HG02798 (cell line): ENCODE measurements around the gene MAP1LC3B.
A peak's percentile ranks its signal among the peaks of the same experiment; 100 is the strongest.

Experiments used
- ATAC-seq: cut with Tn5 transposase; IDR thresholded peaks from one replicate; pipeline ENCODE4 v1.9.1; 2021; ENCODE audit warnings: mild to moderate bottlenecking; ENCODE audit not compliant: unreplicated experiment, poor library complexity

MAP1LC3B gene

DNA sequence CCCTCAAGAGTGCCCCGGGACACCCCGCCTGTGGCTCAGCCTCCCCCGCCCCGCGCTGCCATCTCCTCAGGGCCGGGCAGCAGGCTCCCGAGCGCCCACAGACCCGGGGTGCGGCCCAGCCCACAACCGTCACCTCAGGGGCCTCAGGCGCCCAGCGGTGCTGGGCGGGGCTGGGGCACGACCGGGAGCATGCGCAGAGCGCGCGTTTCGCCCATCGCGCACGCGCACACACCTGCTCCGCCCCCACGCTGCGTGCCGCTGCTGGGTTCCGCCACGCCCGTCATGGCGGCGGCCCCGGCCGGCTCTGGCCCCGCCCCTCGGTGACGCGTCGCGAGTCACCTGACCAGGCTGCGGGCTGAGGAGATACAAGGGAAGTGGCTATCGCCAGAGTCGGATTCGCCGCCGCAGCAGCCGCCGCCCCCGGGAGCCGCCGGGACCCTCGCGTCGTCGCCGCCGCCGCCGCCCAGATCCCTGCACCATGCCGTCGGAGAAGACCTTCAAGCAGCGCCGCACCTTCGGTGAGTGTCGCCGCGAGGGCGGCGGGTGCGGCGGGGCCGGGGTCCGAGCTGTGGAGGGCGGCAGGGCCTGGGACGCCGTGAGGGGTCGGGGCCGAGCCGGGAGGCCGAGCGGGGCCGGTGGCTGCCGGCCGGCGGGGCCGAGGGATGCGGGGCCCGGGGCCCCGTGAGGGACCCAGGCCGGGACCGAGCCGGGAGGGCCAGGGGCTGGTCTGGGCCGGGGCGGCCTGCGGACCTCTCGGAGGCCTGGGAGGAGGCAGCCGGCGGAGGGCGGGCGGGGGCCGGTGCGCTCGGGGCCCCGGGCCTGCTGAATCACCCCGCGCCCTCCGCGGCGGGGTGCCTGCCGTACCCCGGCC is at the start of gene MAP1LC3B:
TSS of gene MAP1LC3B (plus strand) at position 387 of the 871 bp plus-strand sequence. CDS start at position 479, 92 bp downstream.
- ATAC-seq: peak; percentile 80

DNA sequence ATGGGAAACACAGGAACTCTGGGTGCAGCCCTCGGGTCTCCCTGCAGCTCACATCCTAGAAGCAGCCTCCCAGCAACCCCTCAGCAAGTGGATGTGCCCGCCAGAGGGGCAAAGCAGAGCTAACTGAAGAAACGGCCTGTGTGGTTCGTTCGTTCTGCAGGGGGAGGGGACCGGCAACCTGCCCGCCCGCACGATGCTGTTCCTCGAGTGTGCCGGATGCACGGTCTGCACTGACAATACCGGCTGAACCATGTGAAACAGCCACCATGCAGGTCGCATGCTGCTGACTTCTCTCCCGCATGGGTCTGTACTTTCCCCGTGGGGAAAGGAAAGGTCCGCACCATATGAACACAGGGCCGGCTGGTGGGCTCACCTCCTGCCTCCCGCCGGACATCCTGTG is 49.6 kb upstream of the MAP1LC3B start:
- ATAC-seq: no peak

DNA sequence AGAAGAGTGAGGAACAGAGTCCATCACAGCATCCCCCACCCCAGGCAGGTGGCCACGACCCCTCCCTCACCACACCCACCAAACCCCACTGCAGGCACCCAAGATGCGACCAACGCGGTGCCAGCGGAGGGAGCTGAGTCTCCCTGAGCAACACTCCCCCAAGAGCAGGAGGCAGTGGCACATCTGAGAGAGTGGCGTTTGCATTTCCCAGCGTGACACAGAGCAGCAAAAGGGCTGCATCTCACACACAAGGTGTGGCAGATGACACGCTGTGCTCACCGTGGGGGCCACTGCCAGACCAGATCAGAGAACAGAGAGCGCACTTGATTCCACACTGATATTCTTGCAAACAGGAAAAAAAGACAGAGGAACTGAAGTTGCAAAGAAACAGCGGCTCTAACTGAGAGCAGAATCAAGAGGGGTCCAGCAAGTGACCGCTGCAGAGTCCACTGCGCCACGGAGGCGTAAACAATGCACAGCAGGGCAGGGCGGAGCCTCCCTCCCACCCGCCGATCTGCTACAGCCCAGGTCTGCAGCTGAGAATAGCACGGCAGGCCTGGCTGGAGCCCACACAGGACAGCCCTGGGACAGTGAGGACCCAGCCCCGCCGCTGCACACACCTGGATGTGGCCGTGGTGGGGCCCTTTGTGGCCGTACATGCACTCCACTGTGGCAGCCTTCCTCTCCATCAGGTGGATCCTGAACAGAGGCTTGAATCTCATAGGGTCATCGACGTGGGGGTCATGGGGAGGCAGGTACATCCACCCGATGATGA is 49.0 kb upstream of the MAP1LC3B start:
- ATAC-seq: no peak

DNA sequence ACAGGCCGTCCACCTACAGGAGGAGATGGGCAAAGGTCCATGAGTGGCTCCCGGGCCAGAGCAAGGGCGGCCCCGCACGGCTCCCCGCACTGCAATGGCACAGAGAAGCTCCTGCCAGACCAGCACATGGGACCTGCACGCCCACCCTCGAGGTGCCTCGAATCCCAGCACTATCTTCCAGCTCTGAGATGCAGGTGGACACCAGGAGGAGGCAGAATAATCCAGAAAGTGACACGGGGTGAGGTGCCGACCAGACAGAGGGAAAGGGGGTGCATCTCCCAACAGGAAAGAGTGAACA is 48.4 kb upstream of the MAP1LC3B start:
- ATAC-seq: no peak

DNA sequence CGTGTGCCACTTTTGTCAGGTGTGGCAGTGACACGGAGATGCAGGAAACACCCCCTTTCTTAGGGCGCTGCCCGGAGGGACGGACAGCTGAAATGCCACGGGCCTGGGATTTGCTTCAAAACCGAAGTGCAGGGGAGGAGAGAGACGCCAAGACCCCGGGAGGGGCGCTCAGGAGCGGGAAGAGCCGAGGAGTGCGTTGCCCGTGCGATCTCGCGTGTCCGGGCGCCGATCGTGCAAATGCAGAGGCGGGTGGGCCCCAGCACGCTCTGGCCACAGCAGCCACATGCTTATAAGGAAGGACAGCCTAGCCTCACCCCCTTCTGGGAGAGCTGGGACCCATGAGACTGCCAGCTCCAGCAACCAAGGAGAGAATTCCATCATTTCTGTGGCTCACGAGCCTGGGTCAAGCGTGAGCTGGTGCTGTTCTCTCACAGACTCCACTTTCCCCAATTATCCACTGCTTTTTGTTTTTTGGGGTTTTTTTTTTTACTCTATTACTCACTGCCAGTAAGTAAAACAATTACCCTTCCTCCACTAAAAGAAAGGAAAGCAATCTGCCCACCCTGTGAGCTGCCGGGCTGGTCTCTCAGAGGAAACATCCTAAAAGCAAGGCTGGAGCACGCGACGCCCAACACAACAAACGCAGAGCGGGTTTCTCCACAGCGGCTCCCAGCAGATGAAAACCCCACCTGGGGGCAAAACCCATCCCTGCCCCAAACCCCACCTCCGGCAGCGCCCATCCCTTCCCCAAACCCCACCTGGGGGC is 47.8 kb upstream of the MAP1LC3B start:
- ATAC-seq: no peak

DNA sequence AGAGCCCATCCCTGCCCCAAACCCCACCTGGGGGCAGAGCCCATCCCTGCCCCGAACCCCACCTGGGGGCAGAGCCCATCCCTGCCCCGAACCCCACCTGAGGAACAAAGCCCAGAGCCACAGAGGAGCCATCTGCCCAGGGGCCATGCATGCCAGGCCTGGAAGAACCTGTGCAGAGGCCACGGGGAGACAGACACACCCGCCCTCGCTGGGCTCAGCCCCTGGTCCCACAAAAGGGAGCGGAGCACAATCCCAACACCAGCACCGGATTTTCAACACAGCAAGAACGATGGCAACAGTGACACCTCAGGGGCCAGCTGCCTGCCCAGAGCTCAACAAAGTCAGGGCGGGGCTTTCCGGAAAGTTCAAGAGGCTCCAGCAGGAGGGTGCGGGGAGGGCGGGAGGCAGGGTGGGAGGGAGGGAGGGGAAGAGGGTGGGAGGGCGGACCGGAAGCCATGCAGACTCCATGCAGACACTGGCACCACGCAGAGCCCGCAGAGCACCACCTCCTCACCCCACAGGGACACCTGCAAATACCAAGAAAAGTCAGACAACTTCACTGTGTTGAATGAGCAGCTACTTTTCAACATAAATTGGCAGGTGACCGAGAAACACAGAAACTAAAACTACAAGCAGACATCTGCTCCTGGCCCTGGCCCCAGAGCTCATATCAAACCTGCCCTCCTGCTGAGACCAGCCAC is 47.1 kb upstream of the MAP1LC3B start:
- no peak for ATAC-seq

DNA sequence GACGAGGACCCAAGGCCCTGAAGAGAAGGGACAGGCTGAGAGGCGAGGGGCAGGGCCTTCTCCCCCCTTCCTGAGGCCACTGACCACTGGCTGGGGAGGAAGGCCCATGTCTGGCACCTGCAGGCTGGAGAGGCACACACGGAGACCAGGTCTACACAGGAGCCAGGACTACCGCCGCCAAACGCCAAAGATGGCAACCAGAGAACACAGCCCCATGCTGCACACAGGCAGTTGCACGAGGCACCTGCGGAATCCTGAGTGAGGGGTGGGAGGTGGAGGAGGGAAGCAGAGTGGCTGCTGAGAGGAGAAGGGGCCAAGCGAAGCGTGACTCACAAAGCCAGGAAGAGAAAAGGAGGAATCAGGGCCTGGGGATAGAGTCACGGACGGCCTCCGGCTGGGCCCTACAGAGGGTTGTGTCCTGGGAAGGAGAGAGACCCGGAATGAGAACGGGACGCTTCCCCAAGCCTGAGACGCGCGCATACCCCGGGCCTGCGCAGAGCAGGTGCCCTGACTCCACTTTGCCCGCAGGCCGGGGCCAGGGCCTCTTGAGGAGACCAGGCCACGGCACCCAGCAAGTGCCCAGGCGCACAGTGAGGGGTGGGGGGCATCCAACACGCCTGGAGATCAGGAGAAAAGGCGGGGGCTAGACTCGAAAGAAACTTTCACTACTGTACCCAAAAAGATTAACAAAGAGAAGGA is 46.3 kb upstream of the MAP1LC3B start:
- ATAC-seq: no peak

DNA sequence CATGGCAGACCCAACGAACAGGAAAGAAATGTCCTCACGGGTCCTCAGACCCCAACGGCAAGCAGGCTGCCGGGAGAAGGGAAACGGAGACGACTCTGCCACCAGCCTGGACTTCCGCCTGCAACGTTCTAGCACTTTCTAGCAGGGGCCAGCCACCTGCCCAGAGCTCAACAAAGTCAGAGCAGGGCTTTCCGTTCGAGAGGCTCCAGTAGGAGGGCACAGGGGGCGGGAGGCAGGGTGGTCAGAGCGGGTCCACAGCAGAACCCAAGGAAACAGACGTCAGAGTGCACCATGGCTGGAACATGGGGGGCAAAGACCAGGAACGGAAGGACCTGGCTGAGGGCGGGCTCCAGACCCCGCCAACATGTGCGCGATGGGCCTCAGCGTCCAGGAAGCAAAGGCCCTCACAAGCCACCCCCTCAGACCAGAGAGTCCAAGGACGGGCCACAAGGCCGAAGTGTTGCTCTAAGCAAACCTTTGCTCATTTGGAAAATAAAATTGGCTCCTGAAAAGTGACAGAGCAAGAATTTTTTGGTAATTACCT is 45.5 kb upstream of the MAP1LC3B start:
- ATAC-seq: no peak

DNA sequence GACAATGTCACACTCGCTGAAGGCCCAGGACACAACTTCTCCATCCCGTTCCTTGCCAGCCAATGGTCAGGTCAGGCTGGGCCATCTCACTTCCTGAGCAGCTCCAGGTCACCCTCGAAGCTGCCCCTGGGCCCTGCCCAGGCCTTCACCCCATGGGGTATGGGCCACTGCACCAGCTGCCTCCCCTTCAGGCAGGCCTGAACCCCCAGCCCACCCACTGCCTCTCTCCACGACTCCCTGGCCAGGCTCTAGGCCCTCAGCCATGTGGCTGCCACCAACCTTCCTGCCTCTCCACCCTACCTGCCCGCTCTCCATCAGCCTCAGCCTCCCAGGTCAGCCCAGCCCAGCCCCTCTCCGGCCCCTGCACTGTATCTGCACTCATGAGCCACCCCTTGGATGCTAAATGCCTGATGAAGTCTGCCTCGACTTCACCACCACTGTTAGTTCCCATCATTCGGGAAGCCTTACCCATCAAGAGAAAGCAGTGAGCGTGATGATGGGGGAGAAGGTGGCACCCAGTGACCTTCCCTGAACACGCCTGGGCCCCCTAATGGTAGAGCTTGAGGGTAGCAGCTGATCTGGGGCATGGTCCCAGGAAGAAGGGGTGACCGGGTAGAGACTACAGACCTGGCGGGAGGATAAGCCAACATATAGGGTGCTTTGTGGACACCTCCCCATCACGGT is 44.1 kb upstream of the MAP1LC3B start:
- ATAC-seq: no peak

DNA sequence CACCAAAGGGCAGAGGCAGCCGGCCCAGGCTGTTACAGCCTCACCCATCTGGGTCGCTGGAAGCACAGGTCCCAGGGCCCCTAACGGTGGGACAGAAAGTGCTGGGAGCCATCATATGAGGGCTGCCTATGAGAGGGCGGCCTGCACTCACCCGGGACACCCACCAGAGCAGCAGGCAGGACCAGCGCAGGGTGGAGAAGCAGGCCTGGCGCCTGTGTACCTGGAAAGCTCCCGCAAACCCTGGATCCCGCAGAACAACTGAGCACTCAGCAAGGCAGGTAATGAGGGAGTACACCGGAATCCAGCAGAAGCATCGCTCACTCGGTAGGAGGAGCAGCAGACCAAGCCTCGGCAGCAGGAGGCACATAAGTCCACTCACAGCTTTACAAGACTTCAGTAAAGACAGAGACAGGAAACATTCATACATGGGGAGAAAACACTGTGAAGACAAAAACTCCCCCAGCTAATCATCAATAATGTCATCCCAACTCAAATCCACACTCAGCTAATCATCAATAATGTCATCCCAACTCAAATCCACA is 43.4 kb upstream of the MAP1LC3B start:
- no peak for ATAC-seq

DNA sequence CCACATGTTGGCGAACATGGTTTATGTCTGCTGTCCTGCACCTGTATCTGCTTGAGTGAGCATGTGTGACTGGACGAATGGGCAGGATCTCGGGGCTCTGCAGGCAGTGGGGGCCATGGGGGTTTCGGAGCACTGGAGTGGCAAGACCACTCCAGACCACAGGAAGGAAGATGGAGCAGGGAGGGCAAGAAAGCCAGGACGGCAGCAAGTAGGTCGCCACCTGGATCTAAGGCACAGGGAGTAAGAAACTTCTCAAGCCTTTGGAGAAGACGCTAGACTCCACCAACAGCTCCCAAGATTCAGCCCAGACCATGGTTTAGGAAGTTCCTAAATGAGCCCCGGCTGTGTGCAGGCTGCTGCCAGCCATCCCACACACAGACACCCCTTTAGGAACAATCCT is 42.1 kb upstream of the MAP1LC3B start:
- ATAC-seq: no peak

DNA sequence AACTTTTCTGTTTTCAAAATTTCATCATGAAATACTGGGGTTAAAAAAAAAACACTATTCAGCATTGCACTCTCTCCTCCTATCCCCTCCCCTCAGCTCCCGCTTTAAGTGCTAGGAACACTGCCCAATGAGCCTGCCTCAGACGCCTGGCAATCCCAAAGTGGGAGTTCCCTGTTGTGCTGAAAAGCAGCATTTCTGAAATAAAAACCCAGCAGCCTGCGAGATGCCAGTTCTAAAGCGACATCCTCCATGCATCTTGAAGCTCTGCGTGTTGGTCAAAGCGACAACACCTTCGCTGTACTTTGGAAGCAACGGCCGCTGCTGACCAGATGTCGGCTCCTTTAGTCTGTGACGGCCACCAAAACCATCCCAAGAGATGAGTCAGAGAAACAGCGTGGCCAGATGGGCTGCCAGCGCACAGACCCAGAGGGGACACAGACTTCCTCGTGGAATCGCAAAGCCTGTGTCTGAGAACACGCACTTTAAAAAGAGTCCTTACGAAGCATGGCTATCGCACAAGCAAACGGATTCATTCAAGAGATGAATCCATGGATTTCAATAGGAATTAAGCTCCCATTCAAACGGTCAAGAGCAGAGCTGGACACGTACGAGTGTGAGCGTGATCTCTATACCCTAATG is 41.3 kb upstream of the MAP1LC3B start:
- no peak for ATAC-seq

DNA sequence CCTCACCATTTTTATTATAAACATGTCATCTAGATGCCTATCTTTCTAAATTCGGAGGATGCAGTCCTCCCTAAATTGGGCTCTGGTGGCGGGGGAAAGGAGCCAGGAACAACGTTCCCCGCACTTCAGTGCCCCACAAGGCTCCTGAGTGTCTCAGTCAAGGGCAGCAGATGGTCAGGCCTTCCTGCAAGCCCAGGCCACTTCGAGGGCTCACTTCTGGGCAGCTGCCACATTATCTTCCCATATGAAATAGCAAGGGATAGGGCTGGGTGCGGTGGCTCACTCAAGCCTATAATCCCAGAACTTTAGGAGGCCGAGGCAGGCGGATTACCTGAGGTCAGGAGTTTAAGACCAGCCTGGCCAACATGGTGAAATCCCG is 40.8 kb upstream of the MAP1LC3B start:
- ATAC-seq: no peak

DNA sequence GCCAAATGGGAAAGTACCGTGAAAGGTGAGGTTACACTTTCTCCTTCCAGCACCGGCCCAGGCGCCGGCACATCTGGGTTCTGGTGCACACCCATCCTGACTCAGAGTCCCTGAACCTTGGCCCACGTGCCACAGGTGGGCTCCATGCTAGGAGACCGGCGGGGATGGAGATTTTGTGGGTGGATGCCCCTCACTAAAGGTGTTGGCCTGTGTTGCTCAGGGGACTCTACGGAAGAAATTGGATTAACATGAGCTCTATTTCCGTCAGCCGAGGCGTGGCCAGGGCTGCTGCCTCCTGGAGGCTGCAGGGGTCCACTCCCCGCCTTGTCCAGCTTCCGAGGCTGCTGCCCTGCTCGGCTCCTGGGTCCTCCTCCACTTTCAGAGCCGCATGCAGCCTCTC is 39.3 kb upstream of the MAP1LC3B start:
- ATAC-seq: no peak

DNA sequence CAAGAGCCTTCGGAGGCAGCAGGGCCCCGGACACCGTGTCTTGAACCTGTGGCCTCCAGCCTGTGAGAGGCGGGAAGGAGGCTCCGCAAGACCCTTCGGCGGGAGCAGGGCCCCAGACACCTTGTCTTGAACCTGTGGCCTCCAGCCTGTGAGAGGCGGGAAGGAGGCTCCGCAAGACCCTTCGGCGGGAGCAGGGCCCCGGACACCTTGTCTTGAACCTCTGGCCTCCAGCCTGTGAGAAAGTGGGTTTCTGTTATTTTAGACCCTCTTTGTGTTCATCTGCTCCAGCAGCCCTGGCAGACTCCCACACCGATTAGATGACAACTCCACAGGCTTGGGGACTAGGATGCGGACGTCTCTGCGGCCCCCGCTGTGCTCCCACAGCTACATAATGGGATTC is 38.5 kb upstream of the MAP1LC3B start:
- ATAC-seq: no peak

DNA sequence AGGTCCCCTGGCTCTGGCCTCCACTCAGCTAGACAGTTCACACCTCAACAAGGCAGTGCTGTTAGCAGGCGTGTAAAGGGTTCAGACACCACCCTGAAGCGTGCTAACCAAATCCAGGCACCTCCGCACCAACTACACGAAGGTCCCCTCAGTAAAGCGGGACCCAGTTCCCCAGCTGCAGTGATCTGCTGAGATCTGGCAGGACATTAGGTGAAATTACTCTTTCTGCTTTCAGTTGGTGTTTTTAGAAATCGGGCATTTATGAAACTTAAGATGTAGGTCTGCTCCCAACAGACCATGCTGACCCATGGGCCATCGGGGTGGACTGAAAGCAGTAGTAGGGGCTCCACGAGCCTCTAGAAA is 35.7 kb upstream of the MAP1LC3B start:
- no peak for ATAC-seq

DNA sequence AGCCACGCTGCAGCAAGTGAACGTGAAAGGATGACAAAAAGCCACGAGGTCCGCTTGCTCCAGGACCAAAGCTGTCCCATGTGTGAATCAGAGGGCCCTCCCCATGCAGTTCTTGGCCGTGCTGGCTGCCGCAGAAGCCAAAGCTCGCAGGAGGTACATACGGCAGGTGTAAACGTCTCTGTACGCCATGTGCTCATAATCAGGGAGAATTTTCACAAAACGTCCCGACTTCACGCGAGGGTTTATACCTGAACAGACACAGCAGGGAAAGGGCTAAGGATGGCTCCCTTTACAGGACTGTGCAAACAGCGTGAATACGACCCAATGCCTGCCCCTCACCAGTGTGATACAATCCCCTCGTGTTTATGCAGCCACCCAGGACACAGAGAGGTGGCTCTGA is 33.9 kb upstream of the MAP1LC3B start:
- no peak for ATAC-seq

DNA sequence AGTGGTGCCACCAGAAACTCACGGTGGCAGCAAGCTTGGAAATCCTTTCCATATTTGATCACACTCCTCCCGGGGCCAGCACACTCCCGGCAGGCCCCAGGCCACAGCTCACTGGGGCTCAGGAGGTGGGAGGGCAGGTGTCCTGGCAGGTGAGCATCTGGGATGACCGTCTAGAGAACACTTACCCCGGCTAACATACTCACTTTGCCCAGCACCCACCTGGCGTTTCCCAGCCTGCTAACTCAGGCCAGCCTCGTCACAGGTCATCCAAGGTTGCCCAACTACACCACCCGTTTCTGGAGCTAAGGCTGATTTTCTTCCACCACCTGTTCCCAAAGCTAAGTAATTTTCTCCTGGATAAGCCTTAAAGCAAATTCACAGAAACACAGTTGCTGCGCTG is 33.4 kb upstream of the MAP1LC3B start:
- no peak for ATAC-seq
